ENCODE measurements around the gene BCDIN3D. TPM values are rescaled to one million over a fixed set of nuclear protein-coding genes. Genes with fewer than 3 reads are reported as not detected.

BCDIN3D gene
- total RNA-seq, 1 experiment from 2014 or later: 4.7 TPM

DNA sequence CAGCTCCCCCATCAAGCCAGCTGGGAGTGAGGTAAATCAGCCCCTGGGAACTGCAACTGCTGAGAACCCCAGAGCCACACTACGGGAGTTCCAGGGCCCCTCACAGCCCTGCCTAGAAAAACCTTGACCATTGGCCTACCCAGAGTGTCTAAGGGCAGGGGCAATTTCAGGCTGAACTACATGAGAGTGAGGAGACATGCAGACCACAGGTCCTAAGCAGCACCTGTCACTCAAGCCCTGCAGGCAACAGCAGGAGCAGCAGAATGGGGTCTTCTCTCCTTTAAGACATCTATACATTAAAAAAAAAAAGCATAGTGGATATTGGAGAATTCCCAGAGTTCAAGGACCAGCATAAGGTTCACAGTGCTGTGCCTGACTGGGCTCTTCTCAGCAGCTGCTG, 19.6 kb downstream of the BCDIN3D start:
- no peak for DNase-seq (ENCODE audit: low read depth)

DNA sequence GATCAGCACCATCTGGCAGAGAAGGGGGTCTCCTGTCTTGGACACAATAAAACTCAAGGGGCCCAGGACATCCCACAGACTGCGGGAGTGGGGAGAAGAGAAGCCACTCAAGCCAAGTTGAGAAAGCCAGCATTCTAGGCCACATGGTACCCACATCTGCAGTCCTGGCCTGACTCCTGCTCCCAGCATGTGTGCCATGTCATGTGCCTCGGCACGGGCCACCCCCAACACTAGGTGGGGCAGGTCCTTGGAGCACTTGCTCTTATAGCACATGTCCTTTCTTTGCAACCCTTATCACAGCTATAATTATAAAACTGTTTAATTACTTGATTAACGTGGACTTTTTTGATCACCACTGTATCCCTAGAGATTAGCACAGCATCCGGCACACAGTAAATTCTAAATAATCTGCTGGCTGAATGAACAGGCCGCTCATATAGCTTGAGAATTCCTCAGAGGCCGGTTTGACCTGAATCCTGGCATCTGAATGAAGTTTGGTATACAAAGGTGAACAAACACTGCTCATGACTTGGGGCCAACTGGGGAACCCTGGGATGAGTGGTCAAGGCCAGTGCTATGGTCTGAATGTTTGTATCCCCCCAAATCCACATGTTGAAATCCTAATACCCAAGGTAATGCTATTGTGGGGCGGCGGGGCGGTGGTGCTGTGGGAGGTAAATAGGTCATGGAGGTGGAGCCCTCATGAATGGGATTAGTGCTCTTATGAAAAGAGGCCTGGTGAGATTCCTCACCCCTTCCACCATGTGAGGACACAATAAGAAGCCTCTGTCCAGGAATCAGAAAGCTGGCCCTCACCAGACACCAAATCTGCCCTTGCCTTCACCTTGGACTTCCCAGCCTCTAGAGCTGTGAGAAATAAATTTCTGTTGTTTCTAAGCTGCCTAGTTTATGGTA, 21.3 kb downstream of the BCDIN3D start:
- no peak for DNase-seq (ENCODE audit: low read depth)

DNA sequence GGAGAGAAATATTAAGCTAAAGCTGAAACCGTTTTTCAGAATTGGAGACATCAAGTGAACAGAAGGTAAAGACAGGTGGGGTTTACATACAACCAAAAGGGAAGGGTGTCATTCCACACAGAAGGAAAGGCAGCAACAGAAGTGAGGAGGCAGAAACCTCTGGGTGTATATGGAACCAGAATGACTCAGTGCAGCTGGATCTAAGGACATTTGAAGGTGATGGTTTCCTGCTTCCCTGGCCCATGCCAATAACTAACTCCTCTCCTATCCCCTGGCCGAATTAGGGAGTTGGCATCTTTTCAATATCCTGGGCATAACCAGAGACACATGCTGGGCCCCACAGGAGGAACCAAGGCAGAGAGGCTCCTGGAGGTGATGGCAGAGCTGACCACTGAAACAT, 23.1 kb downstream of the BCDIN3D start:
- no peak for DNase-seq (ENCODE audit: low read depth)

DNA sequence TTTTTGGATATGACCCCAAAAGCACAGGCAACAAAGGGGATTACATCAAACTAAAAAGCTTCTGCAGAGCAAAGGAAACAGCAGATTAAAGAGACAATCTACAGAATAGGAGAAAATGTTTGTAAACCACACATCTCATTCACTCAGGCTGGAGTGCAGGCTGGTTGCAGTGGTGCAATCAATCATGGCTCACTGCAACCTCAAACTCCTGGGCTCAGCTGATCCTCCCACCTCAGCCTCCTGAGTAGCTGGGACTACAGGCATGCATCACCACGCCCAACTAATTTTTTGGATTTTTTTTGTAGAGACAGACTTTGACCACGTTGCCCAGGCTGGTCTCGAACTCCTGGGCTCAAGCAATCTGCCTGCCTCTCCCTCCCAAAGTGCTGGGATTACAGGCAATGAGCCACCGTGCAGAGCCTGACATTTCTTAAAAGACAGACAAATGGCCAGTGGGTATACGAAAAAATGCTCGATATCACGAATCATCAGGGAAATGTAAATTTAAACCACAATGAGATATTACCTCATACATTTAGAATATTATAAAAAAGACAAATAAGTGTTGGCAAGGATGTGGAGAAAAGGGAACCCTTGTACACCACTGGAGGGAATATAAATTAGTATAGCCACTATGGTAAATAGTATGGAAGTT, 24.5 kb downstream of the BCDIN3D start:
- DNase-seq (ENCODE audit: low read depth): no peak

DNA sequence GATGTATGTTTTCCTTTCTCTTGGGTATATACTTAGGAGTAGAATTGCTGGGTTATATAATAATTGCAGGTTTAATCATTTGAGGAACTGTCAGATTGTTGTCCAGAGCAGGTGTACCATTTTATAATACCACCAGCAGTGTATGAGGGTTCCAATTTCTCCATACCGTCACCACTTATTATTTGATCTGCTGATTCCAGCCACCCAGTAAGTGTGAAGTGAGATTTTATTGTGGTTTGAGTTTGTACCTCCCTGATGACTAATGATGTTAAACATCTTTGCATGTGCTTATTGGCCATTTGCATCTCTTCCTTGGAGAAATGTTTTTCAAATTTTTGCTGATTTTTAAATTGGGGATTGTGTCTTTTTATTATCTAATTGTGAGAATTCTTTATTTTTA, 29.8 kb downstream of the BCDIN3D start:
- no peak for DNase-seq (ENCODE audit: low read depth)

DNA sequence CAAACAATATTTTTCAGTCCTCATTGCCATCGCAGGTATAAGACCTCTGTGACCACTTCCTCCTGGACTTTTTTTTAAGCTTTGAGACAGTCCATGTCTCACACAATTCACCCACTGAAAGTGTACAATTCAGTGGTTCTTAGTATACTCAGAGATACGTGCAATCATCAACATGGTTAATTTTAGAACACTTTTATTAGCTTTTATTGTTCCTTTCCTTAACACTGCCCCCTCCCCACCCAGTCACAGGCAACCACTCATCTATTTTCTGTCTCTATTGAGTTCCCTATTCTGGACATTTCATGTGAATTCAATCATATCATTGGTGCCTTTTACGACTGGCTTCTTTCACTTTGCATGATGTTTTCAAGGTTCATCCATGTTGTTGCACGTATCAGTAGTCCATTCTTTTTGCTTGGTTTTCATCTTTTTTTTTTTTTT, 30.9 kb downstream of the BCDIN3D start:
- DNase-seq (ENCODE audit: low read depth): no peak

DNA sequence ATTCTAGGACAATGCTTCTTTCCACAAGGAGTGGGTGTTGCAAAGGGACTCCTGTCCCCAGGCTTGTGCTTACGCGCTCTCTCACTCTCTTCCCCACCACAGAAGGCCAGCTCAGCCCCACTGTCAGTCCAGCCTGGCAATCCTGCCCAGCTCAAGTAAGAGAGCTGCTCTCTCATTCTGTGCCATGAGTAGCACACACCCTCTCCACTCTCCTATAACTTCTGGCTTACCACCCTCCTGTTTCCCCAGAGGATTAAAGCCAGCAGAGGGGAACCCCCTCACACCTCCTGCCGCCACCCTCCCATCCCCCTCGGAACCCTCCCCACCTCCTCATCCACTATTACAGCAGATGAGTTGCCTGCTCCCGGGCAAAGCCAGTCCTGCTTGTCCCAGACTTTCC, 31.8 kb downstream of the BCDIN3D start:
- DNase-seq (ENCODE audit: low read depth): no peak

DNA sequence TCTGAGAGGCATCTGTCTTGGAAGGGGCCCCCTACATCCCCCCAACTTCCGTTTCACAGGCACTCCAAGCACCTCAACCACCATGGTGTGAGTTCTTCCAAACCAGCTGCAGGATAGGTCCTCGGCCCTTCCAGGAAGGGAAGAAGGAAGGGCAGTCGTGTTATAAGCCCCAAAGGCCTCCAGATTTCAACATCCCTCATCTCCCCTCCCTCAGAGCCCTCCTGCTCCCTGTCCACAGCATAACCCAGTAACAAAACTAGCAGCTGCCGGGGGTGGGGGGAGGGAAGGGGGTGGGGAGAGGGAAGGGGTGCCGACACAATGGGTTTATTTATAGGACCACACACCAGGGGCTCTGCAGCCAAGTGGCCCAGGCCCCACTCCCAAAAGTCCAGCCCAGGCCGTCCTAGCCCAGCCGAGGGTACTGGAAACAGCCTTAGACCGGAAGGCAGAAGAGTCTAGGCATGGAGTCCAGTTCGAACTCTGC, 33.0 kb downstream of the BCDIN3D start:
- no peak for DNase-seq (ENCODE audit: low read depth)

DNA sequence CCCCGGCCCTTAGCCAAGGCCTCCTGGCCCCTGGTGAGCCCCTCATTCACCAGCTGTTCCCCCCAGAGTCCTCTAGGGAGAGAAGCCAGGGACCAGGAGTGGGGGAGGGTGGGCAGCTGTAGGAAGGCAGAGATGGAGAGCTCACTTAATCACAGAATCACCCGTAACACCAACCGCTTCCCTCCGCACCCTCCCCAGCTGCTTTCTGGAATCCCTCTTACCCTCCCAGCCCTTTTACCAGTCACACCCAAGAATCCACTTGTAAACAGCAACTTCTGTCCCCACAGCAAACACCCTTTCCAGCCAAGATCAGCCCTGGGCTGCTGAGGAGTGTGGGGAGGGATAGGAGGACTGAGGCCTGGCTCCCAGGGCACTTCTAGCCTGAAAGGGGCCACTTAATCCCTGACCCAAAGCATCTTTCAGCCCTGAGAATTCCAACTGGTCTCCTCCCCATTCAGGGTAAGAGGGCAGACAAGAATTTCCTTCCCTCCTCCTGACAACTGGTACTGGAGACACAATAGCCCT, 33.5 kb downstream of the BCDIN3D start:
- no peak for DNase-seq (ENCODE audit: low read depth)

DNA sequence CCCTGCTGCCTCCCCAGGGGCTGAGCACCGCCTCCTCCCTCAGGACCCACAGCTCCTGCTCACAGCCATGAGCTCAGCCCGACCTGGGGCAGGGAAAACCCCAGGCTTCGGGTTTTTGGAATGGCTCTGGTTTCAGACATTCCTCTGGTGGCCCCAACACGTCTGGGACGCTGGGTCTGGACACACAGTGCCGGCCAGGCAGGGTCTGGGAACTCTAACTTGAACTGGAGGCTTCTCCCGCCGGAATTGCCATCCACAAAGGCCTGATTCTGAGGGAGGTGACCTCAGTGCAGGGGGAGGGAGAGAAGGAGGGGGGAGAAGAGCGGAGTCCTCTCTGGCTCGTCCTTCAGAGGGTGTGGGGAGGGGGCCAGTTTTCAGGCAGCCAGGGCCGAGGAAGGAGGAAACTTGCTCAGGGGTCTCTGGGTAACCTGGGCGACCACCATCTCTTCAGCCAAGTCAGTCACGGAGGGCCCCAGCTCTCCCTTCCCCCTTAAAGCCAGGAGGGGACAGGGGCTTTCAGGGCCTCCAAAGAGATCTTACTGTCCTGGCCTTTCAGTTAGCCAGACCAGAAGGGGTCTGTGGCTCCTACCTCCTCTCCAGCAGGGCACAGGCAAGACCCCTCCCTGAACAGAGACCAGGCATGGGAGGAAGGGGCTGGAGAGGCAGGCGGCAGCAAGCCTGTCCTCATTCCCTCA, 34.1 kb downstream of the BCDIN3D start:
- DNase-seq (ENCODE audit: low read depth): no peak

DNA sequence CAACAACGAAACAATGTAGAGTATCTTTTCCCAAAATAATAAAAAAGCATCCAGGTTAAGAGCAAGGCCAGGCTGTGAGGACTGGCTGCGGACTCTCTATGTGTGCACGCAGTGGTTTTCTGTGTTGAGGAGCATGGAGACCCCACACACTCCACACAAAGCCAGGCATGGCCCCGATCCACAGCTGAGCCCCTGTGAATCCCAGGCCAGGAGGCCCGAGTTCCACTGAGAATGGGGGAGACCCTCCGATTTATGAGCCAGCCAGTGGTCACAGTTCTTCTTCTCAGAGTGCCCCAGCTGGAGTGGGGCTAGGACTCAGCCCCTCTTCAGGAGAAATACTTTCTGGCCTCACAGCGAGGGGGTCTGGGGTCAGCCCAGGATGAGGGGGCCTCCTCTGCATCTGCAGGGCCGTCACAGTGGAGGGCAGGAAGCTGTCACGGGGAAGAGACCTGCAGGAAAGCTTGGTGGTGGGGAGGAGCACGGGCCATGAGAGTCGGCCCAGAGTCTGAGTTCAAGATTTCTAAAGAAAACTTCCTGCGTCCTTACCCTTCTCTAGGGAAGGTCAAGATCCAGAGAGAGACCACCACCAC, 34.8 kb downstream of the BCDIN3D start:
- no peak for DNase-seq (ENCODE audit: low read depth)

DNA sequence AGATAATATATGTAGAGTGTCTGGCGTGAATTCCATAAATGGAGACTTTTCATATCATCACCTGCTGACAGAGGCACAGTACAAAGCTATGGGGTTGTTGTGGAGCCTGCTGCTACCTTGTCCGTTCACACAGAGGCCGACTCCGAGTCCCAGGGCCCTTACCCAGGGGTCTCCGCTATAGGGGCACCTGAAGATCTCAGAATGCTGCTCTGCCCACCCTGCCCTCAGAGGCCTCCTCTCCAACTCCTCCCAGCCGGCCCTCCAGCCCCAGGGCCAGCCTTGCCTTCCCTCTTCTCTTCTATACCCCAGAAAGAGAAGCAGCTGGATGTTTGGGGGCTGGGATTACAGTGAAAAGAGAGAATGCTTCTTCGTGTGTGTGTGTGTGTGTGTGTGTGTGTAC, 36.0 kb downstream of the BCDIN3D start:
- no peak for DNase-seq (ENCODE audit: low read depth)

DNA sequence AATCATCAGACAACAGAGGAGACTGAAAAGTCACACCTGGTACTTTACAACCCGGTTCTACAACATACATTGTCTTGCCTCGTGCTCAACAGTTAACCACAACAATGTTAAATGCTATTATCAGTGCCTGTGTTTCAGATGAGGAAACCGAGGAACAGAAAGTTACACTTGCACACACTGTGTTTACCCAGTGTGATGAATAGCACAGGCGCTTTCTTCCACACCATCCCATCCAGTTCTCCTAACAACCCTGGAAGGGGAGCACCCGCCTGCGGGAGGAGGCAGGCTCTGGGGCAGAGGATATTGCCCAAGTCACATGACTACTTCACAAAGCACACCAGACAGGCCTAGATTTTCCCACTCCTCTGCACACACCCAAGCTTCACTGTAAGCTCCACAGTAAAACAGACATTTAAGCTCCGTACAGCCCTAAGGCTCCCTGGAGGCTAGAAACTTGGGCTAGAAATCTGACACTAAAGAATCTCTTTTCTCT, 36.5 kb downstream of the BCDIN3D start:
- no peak for DNase-seq (ENCODE audit: low read depth)

DNA sequence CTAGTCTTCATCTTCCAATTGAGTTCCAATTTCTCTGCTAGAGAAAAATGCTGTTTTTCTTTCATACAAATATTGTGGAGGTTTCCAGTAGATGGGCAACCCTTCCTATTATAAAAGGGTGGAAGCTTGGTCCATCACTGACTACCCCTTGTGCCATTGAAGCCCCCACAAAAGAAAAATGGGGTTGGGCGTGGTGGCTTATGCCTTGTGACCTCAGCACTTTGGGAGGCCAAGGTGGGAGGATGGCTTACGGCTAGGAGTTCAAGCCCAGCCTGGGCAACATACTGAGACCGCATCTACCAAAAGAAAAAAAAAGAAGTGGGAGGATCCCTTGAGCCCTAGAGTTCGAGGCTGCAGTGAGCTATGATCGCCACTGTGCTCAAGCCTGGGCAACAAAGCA, 37.5 kb downstream of the BCDIN3D start:
- no peak for DNase-seq (ENCODE audit: low read depth)

DNA sequence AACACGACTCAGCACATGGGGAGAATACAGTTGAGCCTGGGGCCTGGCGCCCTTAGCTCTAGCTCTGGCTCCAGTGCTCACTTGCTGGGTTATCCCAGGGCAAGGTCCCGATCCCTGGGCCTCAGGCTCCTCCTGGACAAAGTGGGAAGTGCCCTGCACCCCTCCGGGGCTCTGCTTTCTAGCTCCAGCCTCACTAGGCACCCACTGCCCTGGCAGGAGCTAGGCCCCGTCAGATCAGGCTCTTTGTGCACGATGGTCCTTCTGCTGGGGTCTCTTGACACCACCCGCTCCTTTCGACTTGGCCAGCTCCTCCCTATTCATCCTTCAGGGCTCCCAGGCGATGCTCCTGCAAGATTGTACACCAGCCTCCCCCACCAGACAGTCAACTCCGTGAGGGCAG, 38.1 kb downstream of the BCDIN3D start:
- no peak for DNase-seq (ENCODE audit: low read depth)

DNA sequence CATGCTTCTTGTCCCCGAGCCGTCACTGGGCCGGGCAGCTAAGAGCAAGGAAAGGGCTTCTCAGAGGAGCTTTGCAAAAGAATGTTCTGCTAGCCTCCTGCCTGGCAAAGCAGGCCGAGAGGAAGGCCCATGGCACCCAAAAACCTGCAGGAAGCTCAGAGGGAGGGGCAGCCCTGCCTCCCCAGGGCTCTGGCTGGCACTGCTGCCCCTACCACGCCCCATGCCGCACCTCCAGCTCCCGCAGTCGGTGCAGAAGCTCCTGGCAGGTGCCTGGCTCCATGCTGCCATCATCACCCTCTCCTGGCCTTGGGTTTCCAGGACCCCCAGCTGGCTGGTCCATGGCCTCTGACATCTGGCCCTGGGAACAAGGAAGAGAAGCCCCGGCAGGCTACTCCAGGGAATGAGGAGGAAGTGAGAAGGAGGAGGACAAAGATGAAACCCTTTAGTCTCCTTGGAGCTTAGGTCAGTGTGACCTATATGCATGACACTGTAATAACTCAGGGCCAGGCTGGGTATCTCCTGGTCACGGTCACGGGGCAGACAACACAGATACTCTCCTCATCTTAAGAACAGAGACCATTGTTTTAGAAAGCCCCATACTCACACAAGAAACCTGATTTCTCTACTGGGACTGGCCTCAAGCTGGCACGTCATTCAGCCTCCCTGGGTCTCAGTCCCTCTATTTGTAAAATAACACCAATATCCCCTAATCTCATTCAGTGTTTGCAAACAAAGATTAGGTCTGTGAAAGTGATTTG, 39.0 kb downstream of the BCDIN3D start:
- no peak for DNase-seq (ENCODE audit: low read depth)

DNA sequence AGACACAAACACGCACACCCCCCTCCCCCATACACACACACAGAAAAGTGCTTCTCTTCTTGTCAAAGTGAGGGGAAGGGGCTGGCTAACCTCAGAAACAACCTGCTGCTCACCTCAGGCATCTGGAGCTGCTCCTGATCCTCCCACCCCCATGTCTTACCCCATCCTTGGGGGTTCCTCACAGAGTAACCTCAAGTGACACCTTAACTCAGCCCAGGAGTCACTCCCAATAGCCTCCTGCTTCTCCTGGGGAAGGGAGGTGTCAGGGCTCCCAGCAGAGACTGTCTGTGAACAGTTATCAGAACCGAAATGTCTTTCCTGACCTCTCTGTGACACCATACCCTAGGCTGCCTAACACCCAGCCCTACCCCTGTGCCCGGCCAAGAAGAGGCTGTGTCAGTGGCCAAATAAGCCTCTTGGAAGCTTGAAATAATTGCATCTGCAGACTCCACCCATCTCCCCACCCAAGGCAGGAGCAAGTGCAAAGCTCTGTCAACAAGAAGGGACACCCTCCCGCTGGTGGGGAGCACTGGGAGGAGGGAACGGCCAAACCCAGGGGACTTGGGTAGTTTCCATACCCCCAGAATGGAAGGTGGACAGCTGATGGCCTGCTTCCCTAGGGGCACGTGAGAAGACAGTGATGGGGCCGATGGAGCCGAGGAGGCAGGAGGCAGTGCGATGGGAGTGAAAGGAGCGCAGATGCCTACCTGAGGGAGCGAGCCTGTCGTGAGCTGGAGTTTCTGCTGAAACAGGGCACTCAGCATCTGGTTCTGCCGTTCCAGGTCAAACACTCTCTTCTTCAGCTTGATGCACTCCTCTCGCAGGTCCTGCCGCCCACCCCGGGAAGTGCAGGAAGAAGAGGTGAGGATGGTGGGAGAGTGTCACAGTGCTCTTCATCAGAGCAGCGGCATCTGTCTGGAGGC, 41.5 kb downstream of the BCDIN3D start:
- no peak for DNase-seq (ENCODE audit: low read depth)

DNA sequence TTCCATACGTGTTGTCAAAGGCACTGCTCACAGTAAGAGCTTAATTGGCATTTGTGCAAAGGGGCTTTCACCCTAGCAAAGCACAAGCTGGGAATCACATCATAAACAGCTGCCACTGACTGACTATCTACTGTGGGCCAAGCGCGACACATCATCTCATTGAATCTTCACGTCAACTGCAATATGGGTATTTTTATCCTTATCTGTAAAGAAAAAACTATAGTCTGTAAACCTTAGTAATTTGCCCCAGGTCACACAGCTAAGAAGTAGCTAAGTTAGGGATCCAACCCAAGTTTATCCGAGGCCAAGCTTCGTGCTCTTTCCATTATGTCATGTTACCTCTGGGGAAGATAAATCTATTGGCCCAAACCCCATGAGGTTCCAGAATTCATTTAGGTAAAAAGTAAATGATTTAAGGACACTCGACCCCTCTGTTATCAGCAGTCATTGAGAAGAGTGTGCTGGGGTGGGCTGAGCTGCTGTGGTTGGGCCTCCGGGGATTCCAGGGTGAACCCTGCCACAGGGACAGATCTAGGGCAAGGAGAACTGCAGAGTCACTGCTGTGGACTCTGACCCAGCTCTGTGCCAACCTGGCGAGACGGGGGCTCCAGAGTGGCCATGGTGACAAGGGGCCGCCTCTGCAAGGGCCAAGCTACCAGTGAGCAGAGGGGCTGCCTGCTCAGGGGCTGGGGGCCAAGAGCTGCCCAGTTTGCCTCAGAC, 42.3 kb downstream of the BCDIN3D start:
- no peak for DNase-seq (ENCODE audit: low read depth)

DNA sequence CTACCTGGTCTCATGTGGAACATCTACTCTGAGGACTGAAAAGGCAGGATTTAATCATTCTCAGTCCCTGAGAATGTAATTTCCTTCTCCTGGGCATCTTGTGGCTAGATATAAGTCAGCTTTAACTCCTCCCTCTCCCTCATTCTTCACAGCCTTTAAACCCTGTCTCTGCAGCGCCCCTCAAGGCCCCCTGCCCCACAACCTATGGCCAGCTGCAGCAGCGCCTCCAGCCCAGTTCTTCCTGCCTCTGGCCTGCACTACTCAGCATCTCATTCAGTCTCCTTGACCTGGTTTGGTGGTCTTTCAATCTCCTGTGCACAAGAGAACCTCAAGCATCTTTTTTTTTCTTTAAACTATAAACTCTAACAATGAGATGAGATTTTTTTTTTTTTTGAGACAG, 44.0 kb downstream of the BCDIN3D start:
- DNase-seq (ENCODE audit: low read depth): no peak

Measured in Daoy (cell line).